Vagina (tissue), 2 donors: ENCODE data around the gene ARHGEF5. TPM values are rescaled to one million over a fixed set of nuclear protein-coding genes. Genes with fewer than 3 reads are reported as not detected.

ENCODE experiments used
- DNase-seq, 2 donors: peaks; one replicate each; pipeline ENCODE4 v3.0.0-alpha.2; 2017; ENCODE audit errors: extremely low spot score in 2 of 2
- H3K27ac ChIP-seq: fragments of 200-600 bp; sonication (generic); one replicate; pipeline ENCODE4 v1.5.1; 2019
- H3K27me3 ChIP-seq: fragments of 200-600 bp; sonication (generic); one replicate; pipeline ENCODE4 v1.5.1; 2019
- H3K36me3 ChIP-seq, 2 donors: fragments of 200-600 bp; sonication (generic); one replicate each; pipeline ENCODE4 v1.5.1; 2017 to 2019
- H3K4me1 ChIP-seq: fragments of 200-600 bp; sonication (generic); one replicate; pipeline ENCODE4 v1.5.1; 2019
- H3K4me3 ChIP-seq, 2 donors: fragments of 200-600 bp; sonication (generic); 1 replicate in 1 of 2; 2 replicates in 1 of 2; pipeline ENCODE4 v1.5.1; 2016 to 2019
- H3K9me3 ChIP-seq: fragments of 200-600 bp; sonication (generic); one replicate; pipeline ENCODE4 v1.5.1; 2019
- CTCF ChIP-seq, 3 experiments: fragments of 450-650 bp in 2 of 3; fragments of 200-600 bp in 1 of 3; sonication (generic) in 1 of 3; IDR thresholded peaks; one replicate each; pipeline ENCODE4 v1.5.1; 2017 to 2019; ENCODE audit warnings: antibody characterized with exemption in 3 of 3, mild to moderate bottlenecking in 2 of 3, moderate library complexity in 2 of 3
- POLR2A ChIP-seq, 2 donors: fragments of 450-650 bp; IDR thresholded peaks; one replicate each; pipeline ENCODE4 v1.6.1; 2017; ENCODE audit warnings: antibody characterized with exemption in 2 of 2, mild to moderate bottlenecking in 2 of 2, moderate library complexity in 2 of 2
- POLR2AphosphoS5 ChIP-seq, 2 donors: sonication (generic); formaldehyde crosslinking; IDR thresholded peaks; one replicate each; pipeline ENCODE4 v1.9.0; 2017; ENCODE audit warnings: antibody characterized with exemption in 2 of 2, mild to moderate bottlenecking in 2 of 2, low read depth in 1 of 2; ENCODE audit not compliant: insufficient read depth in 1 of 2
- intact Hi-C: fragments of 100-400 bp; cut with DNase I; formaldehyde crosslinking; loops from one replicate; pipeline ENCODE4 v1.15.1; 2023
- total RNA-seq: library from RNA; depleted of rRNA; stranded (reverse); fragments of >200 nt; gene quantifications from one replicate; pipeline ENCODE4 v1.2.3, GENCODE V29; 2016

ARHGEF5 gene
- total RNA-seq, 1 donor from 2014 or later: 23.3 TPM

- intact Hi-C loops: no loop called here
- TF ChIP-seq CTCF (IDR thresholded peaks at IDR 0.05) (no peak), POLR2AphosphoS5 (IDR thresholded peaks at IDR 0.05; ENCODE audit: insufficient read depth in 1 of 2, low read depth in 1 of 2) (no peak), POLR2A (IDR thresholded peaks at IDR 0.05) (no peak)
These were observed 35.8 kb downstream of the ARHGEF5 start for GRCh38 chr7:144391014-144391413.

GRCh38 chr7:144391823-144392255 lies 36.6 kb downstream of the ARHGEF5 start:
- Histone ChIP-seq H3K36me3 (no peaks in the 10 kb centered on the region), H3K9me3 (no peaks in the 10 kb centered on the region), H3K4me3 (peak overlapping the region in 1 of 2 donors; percentile 34), H3K4me1 (peaks cover 13% of the 10 kb centered on the region), H3K27ac (no peak overlapping the region), H3K27me3 (no peaks in the 10 kb centered on the region)
- TF ChIP-seq POLR2A (IDR thresholded peaks at IDR 0.05): no peak
- TF ChIP-seq POLR2AphosphoS5 (IDR thresholded peaks at IDR 0.05; ENCODE audit: insufficient read depth in 1 of 2, low read depth in 1 of 2): no peak
- TF ChIP-seq CTCF (IDR thresholded peaks at IDR 0.05): peak; percentile 53 to 74 (median 64)
- intact Hi-C loops: no loop called here
- DNase-seq: peak in 1 of 2 donors; percentile 81

More at GRCh38 chr7:144391014-144391413, 35.8 kb downstream of the ARHGEF5 start:
- Histone ChIP-seq H3K36me3 (no peaks in the 10 kb centered on the region), H3K27me3 (no peaks in the 10 kb centered on the region), H3K4me1 (peaks cover 13% of the 10 kb centered on the region), H3K27ac (peak overlapping the region; percentile 17), H3K4me3 (no peak overlapping the region), H3K9me3 (no peaks in the 10 kb centered on the region)
- peak in 1 of 2 donors; percentile 60 for DNase-seq

GRCh38 chr7:144397086-144397485 lies 41.9 kb downstream of the ARHGEF5 start:
- H3K4me3 ChIP-seq: no peak overlapping the region
- H3K27me3 ChIP-seq: no peaks in the 10 kb centered on the region
- no peak for DNase-seq
- H3K36me3 ChIP-seq: no peaks in the 10 kb centered on the region
- intact Hi-C loops: no loop called here
- TF ChIP-seq CTCF (IDR thresholded peaks at IDR 0.05): no peak
- TF ChIP-seq POLR2A (IDR thresholded peaks at IDR 0.05): no peak
- TF ChIP-seq POLR2AphosphoS5 (IDR thresholded peaks at IDR 0.05; ENCODE audit: insufficient read depth in 1 of 2, low read depth in 1 of 2): no peak
- no peak overlapping the region for H3K27ac ChIP-seq
- no peaks in the 10 kb centered on the region for H3K4me1 ChIP-seq
- H3K9me3 ChIP-seq: no peaks in the 10 kb centered on the region

DNA sequence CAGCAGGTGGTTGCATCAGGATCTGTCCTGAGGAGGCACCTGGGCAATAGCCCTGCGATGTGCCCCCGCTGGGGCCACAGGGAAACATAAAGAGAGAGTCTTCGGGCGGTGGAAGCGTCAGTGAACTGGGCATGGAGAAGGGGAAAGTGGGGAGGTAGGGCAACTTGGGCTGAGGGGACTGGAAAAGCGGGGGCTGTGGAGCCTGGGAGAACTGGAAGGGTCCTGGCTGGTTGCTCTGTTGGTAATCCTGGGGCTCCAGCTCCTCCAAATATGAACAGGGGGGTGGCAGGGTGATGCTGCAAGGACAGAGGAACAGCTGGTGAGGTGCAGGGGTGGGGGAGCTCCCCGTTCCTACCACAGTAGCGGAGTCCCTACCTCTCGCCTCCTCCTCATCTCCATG lies 43.1 kb downstream of the ARHGEF5 start:
- no peaks in the 10 kb centered on the region for H3K4me1 ChIP-seq
- intact Hi-C loops: no loop called here

GRCh38 chr7:144398911-144399310 lies 43.7 kb downstream of the ARHGEF5 start:
- Histone ChIP-seq H3K4me3 (no peak overlapping the region), H3K27ac (no peak overlapping the region), H3K9me3 (no peaks in the 10 kb centered on the region), H3K27me3 (no peaks in the 10 kb centered on the region), H3K36me3 (no peaks in the 10 kb centered on the region), H3K4me1 (no peaks in the 10 kb centered on the region)
- intact Hi-C loops: no loop called here
- DNase-seq: no peak
- TF ChIP-seq CTCF (IDR thresholded peaks at IDR 0.05) (no peak), POLR2AphosphoS5 (IDR thresholded peaks at IDR 0.05; ENCODE audit: insufficient read depth in 1 of 2, low read depth in 1 of 2) (no peak), POLR2A (IDR thresholded peaks at IDR 0.05) (no peak)

More for the DNA sequence above, 43.1 kb downstream of the ARHGEF5 start:
- Histone ChIP-seq H3K36me3 (no peaks in the 10 kb centered on the region), H3K4me3 (no peak overlapping the region), H3K27me3 (no peaks in the 10 kb centered on the region), H3K27ac (no peak overlapping the region), H3K9me3 (no peaks in the 10 kb centered on the region)
- TF ChIP-seq CTCF (IDR thresholded peaks at IDR 0.05): no peak
- DNase-seq: no peak
